Fibroblast of lung (primary cell): ENCODE data around the gene SLC4A8. TPM values are rescaled to one million over a fixed set of nuclear protein-coding genes. Genes with fewer than 3 reads are reported as not detected.

Experiments
- DNase-seq, 2 donors: peaks; one replicate each; pipeline versions ENCODE4 v3.0.0 to v3.0.0-alpha.2; 2010; ENCODE audit warnings: low read depth in 2 of 2
- H2AFZ ChIP-seq: 2 replicates; pipeline ENCODE4 v1.5.1; 2012; ENCODE audit warnings: low read length, control low read depth, inconsistent platforms
- H3K27ac ChIP-seq: 2 replicates; pipeline ENCODE4 v1.5.1; 2011; ENCODE audit warnings: low read length, control low read depth; ENCODE audit not compliant: insufficient read depth
- H3K27me3 ChIP-seq: 2 replicates; pipeline ENCODE4 v1.5.1; 2011; ENCODE audit warnings: mild to moderate bottlenecking, low read length; ENCODE audit not compliant: control insufficient read depth, insufficient read depth
- H3K36me3 ChIP-seq: 2 replicates; pipeline ENCODE4 v1.5.1; 2011; ENCODE audit warnings: low read length; ENCODE audit not compliant: control insufficient read depth, insufficient read depth
- H3K4me1 ChIP-seq: 2 replicates; pipeline ENCODE4 v1.5.1; 2011; ENCODE audit warnings: low read length; ENCODE audit not compliant: control insufficient read depth, insufficient read depth; ENCODE audit errors: extremely low read depth
- H3K4me2 ChIP-seq: 2 replicates; pipeline ENCODE4 v1.5.1; 2011; ENCODE audit warnings: low read length, control low read depth; ENCODE audit not compliant: insufficient read depth; ENCODE audit errors: extremely low read depth
- H3K4me3 ChIP-seq, 4 experiments: fragments of 200-600 bp in 1 of 4; sonication (generic) in 1 of 4; replicated peaks in 1 of 4; 2 replicates each; pipeline ENCODE4 v1.5.1; 2011 to 2016; ENCODE audit warnings: low read length in 4 of 4, low read depth in 3 of 4, mild to moderate bottlenecking in 3 of 4, control low read depth in 2 of 4, inconsistent platforms in 1 of 4, mixed read lengths in 1 of 4; ENCODE audit not compliant: insufficient read depth in 1 of 4; ENCODE audit errors: control extremely low read depth in 1 of 4
- H3K79me2 ChIP-seq: 2 replicates; pipeline ENCODE4 v1.5.1; 2012; ENCODE audit warnings: mild to moderate bottlenecking, low read length, inconsistent platforms; ENCODE audit not compliant: control insufficient read depth, insufficient read depth
- H3K9ac ChIP-seq: 2 replicates; pipeline ENCODE4 v1.5.1; 2011; ENCODE audit warnings: mild to moderate bottlenecking, low read length, control low read depth; ENCODE audit not compliant: insufficient read depth
- H3K9me3 ChIP-seq: 2 replicates; pipeline ENCODE4 v1.5.1; 2012; ENCODE audit warnings: low read depth, low read length; ENCODE audit not compliant: control insufficient read depth, insufficient read depth
- H4K20me1 ChIP-seq: 2 replicates; pipeline ENCODE4 v1.5.1; 2011; ENCODE audit warnings: low read length; ENCODE audit not compliant: control insufficient read depth, insufficient read depth; ENCODE audit errors: extremely low read depth
- CTCF ChIP-seq, 2 donors: IDR thresholded peaks in 1 of 2; conservative IDR thresholded peaks in 1 of 2; 1 replicate in 1 of 2; 2 replicates in 1 of 2; pipeline ENCODE4 v1.5.1; 2011 to 2012; ENCODE audit warnings: low read length in 2 of 2, control low read depth in 1 of 2, inconsistent platforms in 1 of 2, low read depth in 1 of 2, mild to moderate bottlenecking in 1 of 2
- EZH2 ChIP-seq: IDR thresholded peaks from 2 replicates; pipeline ENCODE4 v1.5.1; 2012; ENCODE audit warnings: low read length, control low read depth, mild to moderate bottlenecking; ENCODE audit errors: missing control alignments
- polyA plus RNA-seq, 2 donors: library from polyadenylated mRNA; depleted of rRNA in 1 of 2; stranded (reverse) in 1 of 2; unstranded in 1 of 2; fragments of >200 nt; gene quantifications; 2 replicates each; pipeline ENCODE4 v1.2.1, GENCODE V29; 2011 to 2012; ENCODE audit warnings: missing spikeins in 1 of 2
- total RNA-seq: library from RNA; depleted of rRNA; stranded (reverse); fragments of >200 nt; gene quantifications from 2 replicates; pipeline ENCODE4 v1.2.1, GENCODE V29; 2014

Gene SLC4A8
- total and polyA plus RNA-seq, 2 donors (not counting 1 experiment from before 2014, with no cell fraction given), result 4.9 to 7.3 TPM

DNA sequence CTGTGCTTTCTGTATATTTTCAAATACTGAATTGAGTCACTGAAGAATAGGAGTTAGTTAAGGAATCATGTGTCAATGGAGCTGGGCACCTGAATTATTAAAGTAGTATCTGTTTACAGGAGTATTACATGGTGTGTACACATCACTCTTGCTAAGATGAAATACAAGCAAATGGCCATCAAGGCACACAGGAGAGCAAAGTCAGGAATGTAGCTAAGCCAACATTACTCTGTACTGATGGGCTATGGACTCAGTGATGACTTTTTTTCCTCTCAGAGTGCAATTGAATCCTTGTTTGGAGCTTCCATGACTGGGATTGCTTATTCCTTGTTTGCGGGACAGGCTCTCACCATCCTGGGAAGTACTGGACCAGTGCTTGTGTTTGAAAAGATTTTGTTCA, 45.5 kb downstream of the SLC4A8 start:
- TF ChIP-seq CTCF (conservative IDR thresholded peaks at IDR 0.05 in 1 of 2, IDR thresholded peaks at IDR 0.05 in 1 of 2; ENCODE audit: low read depth in 1 of 2, low read length in 2 of 2) (no peak), EZH2 (no peak)
- DNase-seq, result no peak

GRCh38 chr12:51471111-51471864, 46.7 kb downstream of the SLC4A8 start:
- Histone ChIP-seq H3K4me2 (no peak overlapping the region), H3K4me1 (no peaks in the 10 kb centered on the region), H3K4me3 (no peak overlapping the region), H4K20me1 (no peaks in the 10 kb centered on the region), H3K9ac (no peak overlapping the region), H2AFZ (no peak overlapping the region), H3K27ac (no peak overlapping the region), H3K27me3 (no peaks in the 10 kb centered on the region), H3K9me3 (no peaks in the 10 kb centered on the region), H3K36me3 (peaks cover 2% of the 10 kb centered on the region), H3K79me2 (no peaks in the 10 kb centered on the region)
- no peak for DNase-seq
- TF ChIP-seq CTCF (conservative IDR thresholded peaks at IDR 0.05 in 1 of 2, IDR thresholded peaks at IDR 0.05 in 1 of 2; ENCODE audit: low read depth in 1 of 2, low read length in 2 of 2) (no peak), EZH2 (no peak)

More for the DNA sequence above, 45.5 kb downstream of the SLC4A8 start:
- no peaks in the 10 kb centered on the region for H4K20me1 ChIP-seq
- no peaks in the 10 kb centered on the region for H3K9me3 ChIP-seq
- H3K27ac ChIP-seq, result no peak overlapping the region
- no peak overlapping the region for H3K9ac ChIP-seq
- H3K4me2 ChIP-seq, result no peak overlapping the region
- H2AFZ ChIP-seq, result no peak overlapping the region
- no peaks in the 10 kb centered on the region for H3K27me3 ChIP-seq
- H3K79me2 ChIP-seq, result no peaks in the 10 kb centered on the region
- no peaks in the 10 kb centered on the region for H3K4me1 ChIP-seq
- no peak overlapping the region for H3K4me3 ChIP-seq
- peaks cover 2% of the 10 kb centered on the region for H3K36me3 ChIP-seq

DNA sequence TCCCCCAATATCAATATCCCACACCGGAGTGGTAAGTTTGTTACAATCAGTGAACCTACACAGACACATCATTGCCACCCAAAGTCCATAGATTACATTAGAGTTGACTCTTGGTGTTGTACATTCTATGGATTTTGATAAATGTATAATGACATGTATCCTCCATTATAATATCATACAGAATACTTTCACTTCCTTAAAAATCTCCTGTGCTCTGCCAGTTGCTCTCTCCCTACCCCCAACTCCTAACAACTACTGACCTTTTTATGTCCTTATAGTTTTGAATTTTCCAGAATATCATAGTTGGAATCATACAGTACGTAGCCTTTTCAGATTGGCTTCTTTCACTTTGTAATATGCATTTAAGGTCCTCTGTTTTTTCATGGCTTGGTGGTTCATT, 48.4 kb downstream of the SLC4A8 start:
- no peak overlapping the region for H3K4me3 ChIP-seq
- H4K20me1 ChIP-seq, result no peaks in the 10 kb centered on the region
- DNase-seq, result no peak
- H3K4me1 ChIP-seq, result no peaks in the 10 kb centered on the region
- TF ChIP-seq EZH2, result no peak
- no peak for TF ChIP-seq CTCF (conservative IDR thresholded peaks at IDR 0.05 in 1 of 2, IDR thresholded peaks at IDR 0.05 in 1 of 2; ENCODE audit: low read depth in 1 of 2, low read length in 2 of 2)
- no peak overlapping the region for H3K9ac ChIP-seq
- no peaks in the 10 kb centered on the region for H3K9me3 ChIP-seq
- no peaks in the 10 kb centered on the region for H3K27me3 ChIP-seq
- H3K27ac ChIP-seq, result no peak overlapping the region
- H3K36me3 ChIP-seq, result peaks cover 2% of the 10 kb centered on the region
- H3K4me2 ChIP-seq, result no peak overlapping the region
- H2AFZ ChIP-seq, result no peak overlapping the region
- H3K79me2 ChIP-seq, result no peaks in the 10 kb centered on the region
